ENCODE measurements around the gene COL6A3. TPM values are rescaled to one million over a fixed set of nuclear protein-coding genes. Genes with fewer than 3 reads are reported as not detected.

The COL6A3 gene
- total RNA-seq, 1 donor from 2014 or later: 57.1 TPM

GRCh38 chr2:237312021-237312755 is 101.8 kb downstream of the COL6A3 start:
- intact Hi-C loops (cut with micrococcal nuclease): no loop called here
- no peaks in the 10 kb centered on the region for H3K27me3 ChIP-seq (ENCODE audit: low read depth)
- no peak overlapping the region for H3K4me3 ChIP-seq
- no peak overlapping the region for H3K27ac ChIP-seq (replicated peaks)
- no peak for DNase-seq
- TF ChIP-seq CTCF (IDR thresholded peaks at IDR 0.05; ENCODE audit: borderline replicate concordance): no peak
- no peaks in the 10 kb centered on the region for H3K9me3 ChIP-seq (replicated peaks)
- no peaks in the 10 kb centered on the region for H3K36me3 ChIP-seq
- H3K4me1 ChIP-seq: peaks cover 57% of the 10 kb centered on the region

- no peak for DNase-seq
- no peak overlapping the region for H3K27ac ChIP-seq (replicated peaks)
- H3K27me3 ChIP-seq (ENCODE audit: low read depth): no peaks in the 10 kb centered on the region
- H3K4me3 ChIP-seq: no peak overlapping the region
- TF ChIP-seq CTCF (IDR thresholded peaks at IDR 0.05; ENCODE audit: borderline replicate concordance): no peak
- H3K36me3 ChIP-seq: no peaks in the 10 kb centered on the region
- intact Hi-C loops (cut with micrococcal nuclease): no loop called here
- H3K9me3 ChIP-seq (replicated peaks): no peaks in the 10 kb centered on the region
- peaks cover 45% of the 10 kb centered on the region for H3K4me1 ChIP-seq
These were observed 103.3 kb downstream of the COL6A3 start for GRCh38 chr2:237310515-237311114.

- H3K36me3 ChIP-seq: no peaks in the 10 kb centered on the region
- no peak for DNase-seq
- H3K9me3 ChIP-seq (replicated peaks): no peaks in the 10 kb centered on the region
- no peaks in the 10 kb centered on the region for H3K27me3 ChIP-seq (ENCODE audit: low read depth)
- no peak overlapping the region for H3K4me3 ChIP-seq
- peak overlapping the region; percentile 71 for H3K27ac ChIP-seq (replicated peaks)
- TF ChIP-seq CTCF (IDR thresholded peaks at IDR 0.05; ENCODE audit: borderline replicate concordance): no peak
- intact Hi-C loops (cut with micrococcal nuclease): no loop called here
- peaks cover 33% of the 10 kb centered on the region for H3K4me1 ChIP-seq
These were observed 104.5 kb downstream of the COL6A3 start for GRCh38 chr2:237309416-237309815.

- no peak for TF ChIP-seq CTCF (IDR thresholded peaks at IDR 0.05; ENCODE audit: borderline replicate concordance)
- H3K4me1 ChIP-seq: peaks cover 29% of the 10 kb centered on the region
- peak overlapping the region; percentile 71 for H3K27ac ChIP-seq (replicated peaks)
- no peak for DNase-seq
- H3K27me3 ChIP-seq (ENCODE audit: low read depth): no peaks in the 10 kb centered on the region
- no peaks in the 10 kb centered on the region for H3K36me3 ChIP-seq
- intact Hi-C loops (cut with micrococcal nuclease): no loop called here
- H3K4me3 ChIP-seq: no peak overlapping the region
- peaks cover 1% of the 10 kb centered on the region for H3K9me3 ChIP-seq (replicated peaks)
These were observed 105.0 kb downstream of the COL6A3 start for GRCh38 chr2:237309011-237309410.

GRCh38 chr2:237307474-237307873 is 106.5 kb downstream of the COL6A3 start:
- Histone ChIP-seq H3K27ac (replicated peaks) (peak overlapping the region; percentile 24), H3K4me3 (no peak overlapping the region), H3K4me1 (peaks cover 29% of the 10 kb centered on the region), H3K9me3 (replicated peaks) (peaks cover 14% of the 10 kb centered on the region), H3K36me3 (no peaks in the 10 kb centered on the region), H3K27me3 (ENCODE audit: low read depth) (no peaks in the 10 kb centered on the region)
- intact Hi-C loops (cut with micrococcal nuclease): no loop called here
- TF ChIP-seq CTCF (IDR thresholded peaks at IDR 0.05; ENCODE audit: borderline replicate concordance): no peak
- DNase-seq: no peak

Measured in left ventricle myocardium inferior (tissue), 1 donor.